ENCODE results near the gene TMEM117.

The TMEM117 gene

GRCh38 chr12:44078273-44078672 is 242.4 kb downstream of the TMEM117 start:
- no peak for ATAC-seq
- TF ChIP-seq ARNTL (CRISPR knock-in tag; IDR thresholded peaks at IDR 0.05; ENCODE audit: borderline replicate concordance, low read depth), result no peak
- no peak for TF ChIP-seq ESRRG (CRISPR knock-in tag; IDR thresholded peaks at IDR 0.05)
- TF ChIP-seq PATZ1 (CRISPR knock-in tag; IDR thresholded peaks at IDR 0.05; ENCODE audit: borderline replicate concordance), result no peak
- no peak for TF ChIP-seq TCF4 (CRISPR knock-in tag; IDR thresholded peaks at IDR 0.05; ENCODE audit: borderline replicate concordance)
- TF ChIP-seq OSR1 (CRISPR knock-in tag; IDR thresholded peaks at IDR 0.05), result no peak
- no peak for TF ChIP-seq RARB (CRISPR knock-in tag; IDR thresholded peaks at IDR 0.05)
- TF ChIP-seq ZFP30 (CRISPR knock-in tag; IDR thresholded peaks at IDR 0.05), result no peak
- no peak for TF ChIP-seq ZC3H10 (CRISPR knock-in tag; IDR thresholded peaks at IDR 0.05)
- no peak for TF ChIP-seq ZNF8 (CRISPR knock-in tag; IDR thresholded peaks at IDR 0.05)
- TF ChIP-seq CSRNP3 (CRISPR knock-in tag; IDR thresholded peaks at IDR 0.05), result no peak
- no peak for TF ChIP-seq CREB5 (CRISPR knock-in tag; IDR thresholded peaks at IDR 0.05; ENCODE audit: low read depth)
- no peak for TF ChIP-seq ZFP3 (CRISPR knock-in tag; IDR thresholded peaks at IDR 0.05)

- ATAC-seq, result no peak
- TF ChIP-seq ARNTL (CRISPR knock-in tag; IDR thresholded peaks at IDR 0.05; ENCODE audit: borderline replicate concordance, low read depth) (no peak), SNAI2 (CRISPR knock-in tag; IDR thresholded peaks at IDR 0.05) (no peak), CSDC2 (CRISPR knock-in tag; IDR thresholded peaks at IDR 0.05) (no peak), ZNF8 (CRISPR knock-in tag; IDR thresholded peaks at IDR 0.05) (no peak), ZNF565 (CRISPR knock-in tag; conservative IDR thresholded peaks at IDR 0.05; ENCODE audit: low read depth) (no peak), TCF4 (CRISPR knock-in tag; IDR thresholded peaks at IDR 0.05; ENCODE audit: borderline replicate concordance) (no peak)
Measured at GRCh38 chr12:44088647-44089046, 252.8 kb downstream of the TMEM117 start.

GRCh38 chr12:44091948-44092606 is 256.2 kb downstream of the TMEM117 start:
- ATAC-seq, result no peak
- TF ChIP-seq TOX (CRISPR knock-in tag; IDR thresholded peaks at IDR 0.05; ENCODE audit: borderline replicate concordance), result no peak
- no peak for TF ChIP-seq CREB5 (CRISPR knock-in tag; IDR thresholded peaks at IDR 0.05; ENCODE audit: low read depth)
- no peak for TF ChIP-seq TSHZ2 (CRISPR knock-in tag; IDR thresholded peaks at IDR 0.05)
- no peak for TF ChIP-seq RARB (CRISPR knock-in tag; IDR thresholded peaks at IDR 0.05)
- no peak for TF ChIP-seq CSDC2 (CRISPR knock-in tag; IDR thresholded peaks at IDR 0.05)
- TF ChIP-seq ZNF565 (CRISPR knock-in tag; conservative IDR thresholded peaks at IDR 0.05; ENCODE audit: low read depth), result no peak
- no peak for TF ChIP-seq ZC3H10 (CRISPR knock-in tag; IDR thresholded peaks at IDR 0.05)
- no peak for TF ChIP-seq ZFP30 (CRISPR knock-in tag; IDR thresholded peaks at IDR 0.05)
- TF ChIP-seq ISL1 (CRISPR knock-in tag; IDR thresholded peaks at IDR 0.05), result no peak
- TF ChIP-seq GLIS3 (CRISPR knock-in tag; IDR thresholded peaks at IDR 0.05), result no peak
- TF ChIP-seq PATZ1 (CRISPR knock-in tag; IDR thresholded peaks at IDR 0.05; ENCODE audit: borderline replicate concordance), result no peak
- no peak for TF ChIP-seq ZNF8 (CRISPR knock-in tag; IDR thresholded peaks at IDR 0.05)

Measured in SK-N-SH treated with all-trans-retinoic acid at 6 μM for 48 hours (cell line).